ENCODE measurements around the gene CYP3A7. TPM values are rescaled to one million over a fixed set of nuclear protein-coding genes. Genes with fewer than 3 reads are reported as not detected.

The CYP3A7 gene
- total and polyA plus RNA-seq, 2 of the 13 experiments (the other 11 are each of a cell fraction or from before 2014, with no cell fraction given) = 5.8 to 6.4 TPM

GRCh38 chr7:99719996-99720769 lies 14.8 kb downstream of the CYP3A7 start:
- H3K27me3 ChIP-seq (ENCODE audit: control insufficient read depth in 1 of 2, insufficient read depth in 2 of 2, low read length in 2 of 2) = no peaks in the 10 kb centered on the region
- H3K4me3 ChIP-seq (replicated peaks in 1 of 3; ENCODE audit: insufficient read depth in 1 of 3, low read depth in 2 of 3, low read length in 3 of 3) = no peak overlapping the region; a peak in 1 of 6 replicates
- FAIRE-seq (peak; percentile 76), DNase-seq (ENCODE audit: low spot score) (peak; percentile 70), ATAC-seq (peak; percentile 86)
- 5% methylated on average over 4 of the region's 4 CpGs for WGBS (ENCODE audit: low lambda C conversion rate)
- CTCF ChIA-PET (ENCODE audit: low intra/inter-chr PET ratio, low total read pairs) = no interaction called here
- H3K4me1 ChIP-seq (ENCODE audit: insufficient read depth, low read length) = peaks cover 24% of the 10 kb centered on the region
- in situ Hi-C loops (cut with HindIII; ENCODE audit: extremely low pct_ligation_motif_present, low pct_unique_long_range_greater_than_20kb) (no loop called here), intact Hi-C loops (cut with micrococcal nuclease; ENCODE audit: unreplicated experiment) (no loop called here)
- H3K79me2 ChIP-seq (ENCODE audit: insufficient read depth, low read length) = no peaks in the 10 kb centered on the region
- no peaks in the 10 kb centered on the region for H4K20me1 ChIP-seq (ENCODE audit: insufficient read depth, low read length)
- peak overlapping the region; percentile 48 for H3K27ac ChIP-seq (ENCODE audit: extremely low read length, insufficient read depth, low read length)
- H3K36me3 ChIP-seq (replicated peaks in 1 of 2; ENCODE audit: control insufficient read depth in 1 of 2, insufficient read depth in 2 of 2, low read length in 2 of 2) = no peaks in the 10 kb centered on the region
- POLR2A ChIA-PET = interaction anchor here (2.0 kb wide), 2 partner anchors 10 to 27 kb away, joined by 16 to 25 read pairs; no protein-coding TSS in a partner anchor
- H2AFZ ChIP-seq (ENCODE audit: low read length) = no peak overlapping the region
- peaks cover 7% of the 10 kb centered on the region; the same call in 1 of the 2 replicates for H3K9me3 ChIP-seq (ENCODE audit: low read length)
- BruUV-seq (replicated peaks) = no TSS peak
- peak overlapping the region; percentile 58 for H3K4me2 ChIP-seq (ENCODE audit: low read depth, low read length)
- no peak overlapping the region for H3K9ac ChIP-seq (ENCODE audit: insufficient read depth, low read depth, low read length)
- TF ChIP-seq ZBTB8A (CRISPR knock-in tag; IDR thresholded peaks at IDR 0.05; ENCODE audit: borderline replicate concordance, low read depth) = no peak
- 0 out of 2 replicates have a peak, but pooled peaks have one; percentile 41 for TF ChIP-seq ZNF580 (CRISPR knock-in tag; IDR thresholded peaks at IDR 0.05; ENCODE audit: borderline replicate concordance, low read depth)
- TF ChIP-seq AHDC1 (CRISPR knock-in tag; IDR thresholded peaks at IDR 0.05; ENCODE audit: borderline replicate concordance) = peak; percentile 76; the same call in 1 of the 2 replicates
- TF ChIP-seq ZNF460 (CRISPR knock-in tag; IDR thresholded peaks at IDR 0.05; ENCODE audit: borderline replicate concordance) = no peak
- TF ChIP-seq MBNL3 (CRISPR knock-in tag; conservative IDR thresholded peaks at IDR 0.05) = no peak
- TF ChIP-seq SMAD3 (CRISPR knock-in tag; IDR thresholded peaks at IDR 0.05) = peak; percentile 75; the same call in 1 of the 2 replicates
- no peak for TF ChIP-seq ZNF510 (CRISPR knock-in tag; IDR thresholded peaks at IDR 0.05; ENCODE audit: low read depth)
- TF ChIP-seq HNF4G (IDR thresholded peaks at IDR 0.05; ENCODE audit: borderline replicate concordance, low read depth, low read length) = peak; percentile 73
- TF ChIP-seq HNF4G (CRISPR knock-in tag; IDR thresholded peaks at IDR 0.05; ENCODE audit: borderline replicate concordance, low read depth) = no peak
- TF ChIP-seq TBX2 (CRISPR knock-in tag; IDR thresholded peaks at IDR 0.05; ENCODE audit: borderline replicate concordance) = 0 out of 2 replicates have a peak, but pooled peaks have one; percentile 19
- TF ChIP-seq NR2F6 (IDR thresholded peaks at IDR 0.05) = 0 out of 2 replicates have a peak, but pooled peaks have one; percentile 11
- TF ChIP-seq NR2F6 (CRISPR knock-in tag; IDR thresholded peaks at IDR 0.05) = no peak
- TF ChIP-seq ZNF605 (CRISPR knock-in tag; IDR thresholded peaks at IDR 0.05) = peak; percentile 56; the same call in 1 of the 2 replicates
- TF ChIP-seq ZNF83 (CRISPR knock-in tag; IDR thresholded peaks at IDR 0.05; ENCODE audit: borderline replicate concordance) = no peak
- TF ChIP-seq NR1H2 (CRISPR knock-in tag; IDR thresholded peaks at IDR 0.05; ENCODE audit: borderline replicate concordance, low read depth) = no peak
- no peak for TF ChIP-seq ZNF3 (CRISPR knock-in tag; IDR thresholded peaks at IDR 0.05)
- no peak for TF ChIP-seq TAF15 (IDR thresholded peaks at IDR 0.05; ENCODE audit: low read depth, low read length, poor library complexity, severe bottlenecking)
- TF ChIP-seq ZNF7 (CRISPR knock-in tag; IDR thresholded peaks at IDR 0.05) = no peak
- TF ChIP-seq PLRG1 (conservative IDR thresholded peaks at IDR 0.05) = no peak
- TF ChIP-seq NCOR1 (IDR thresholded peaks at IDR 0.05; ENCODE audit: borderline replicate concordance, low read length) = peak; percentile 50; the same call in 1 of the 2 replicates
